GM23338 (cell line): ENCODE results near the gene KLHL26. TPM values are rescaled to one million over a fixed set of nuclear protein-coding genes. Genes with fewer than 3 reads are reported as not detected.

Experiments
- ATAC-seq: fragments of 200-7000 bp; cut with Tn5 transposase; 3 replicates; pipeline ENCODE4 v1.9.1; 2020
- DNase-seq: peaks from one replicate; pipeline ENCODE4 v3.0.0-alpha.2; 2015; ENCODE audit warnings: low spot score
- H2AFZ ChIP-seq: fragments of 200-600 bp; sonication (generic); 2 replicates; pipeline ENCODE4 v1.8.0; 2016; ENCODE audit warnings: antibody characterized with exemption, mild to moderate bottlenecking, moderate library complexity
- H3F3A ChIP-seq: fragments of 200-600 bp; sonication (generic); replicated peaks from 2 replicates; pipeline ENCODE4 v1.8.0; 2017; ENCODE audit warnings: antibody characterized with exemption, mixed run types, low read depth
- H3K27ac ChIP-seq: fragments of 200-600 bp; sonication (generic); 2 replicates; pipeline ENCODE4 v1.6.1; 2016; ENCODE audit warnings: low read depth
- H3K27me3 ChIP-seq: fragments of 200-600 bp; sonication (generic); 2 replicates; pipeline ENCODE4 v1.8.0; 2016; ENCODE audit warnings: mild to moderate bottlenecking, mixed run types, moderate library complexity; ENCODE audit not compliant: insufficient read depth
- H3K36me3 ChIP-seq: fragments of 200-600 bp; sonication (generic); 2 replicates; pipeline ENCODE4 v1.8.0; 2016; ENCODE audit warnings: mild to moderate bottlenecking; ENCODE audit not compliant: insufficient read depth
- H3K4me1 ChIP-seq: fragments of 200-600 bp; sonication (generic); 2 replicates; pipeline ENCODE4 v1.8.0; 2016; ENCODE audit warnings: mild to moderate bottlenecking, moderate library complexity; ENCODE audit not compliant: insufficient read depth
- H3K4me2 ChIP-seq: fragments of 200-600 bp; sonication (generic); 2 replicates; pipeline ENCODE4 v1.7.1; 2017; ENCODE audit warnings: mixed run types
- H3K4me3 ChIP-seq: fragments of 200-600 bp; sonication (generic); 2 replicates; pipeline ENCODE4 v1.6.1; 2016; ENCODE audit warnings: mixed run types
- H3K79me2 ChIP-seq: fragments of 200-600 bp; sonication (generic); replicated peaks from 2 replicates; pipeline ENCODE4 v1.8.0; 2017; ENCODE audit warnings: mild to moderate bottlenecking; ENCODE audit not compliant: insufficient read depth
- H3K9me2 ChIP-seq: fragments of 200-600 bp; sonication (generic); 2 replicates; pipeline ENCODE4 v1.8.0; 2017; ENCODE audit not compliant: insufficient read depth
- H4K20me1 ChIP-seq: fragments of 200-600 bp; sonication (generic); replicated peaks from 2 replicates; pipeline ENCODE4 v1.8.0; 2017; ENCODE audit warnings: mild to moderate bottlenecking; ENCODE audit not compliant: insufficient read depth
- H3K27ac Mint-ChIP-seq: 2 replicates; pipeline ENCODE4 v1.8.0; 2020; ENCODE audit warnings: inconsistent platforms, mild to moderate bottlenecking, moderate library complexity, mixed read lengths
- H3K27me3 Mint-ChIP-seq: 3 replicates; pipeline ENCODE4 v1.8.0; 2022; ENCODE audit warnings: low read depth, mild to moderate bottlenecking, moderate library complexity, mixed read lengths, inconsistent platforms; ENCODE audit not compliant: insufficient read depth, poor library complexity
- H3K36me3 Mint-ChIP-seq: 3 replicates; pipeline ENCODE4 v1.8.0; 2021; ENCODE audit warnings: low read depth, mild to moderate bottlenecking, inconsistent platforms, moderate library complexity, mixed read lengths
- H3K4me1 Mint-ChIP-seq: 3 replicates; pipeline ENCODE4 v1.8.0; 2020; ENCODE audit warnings: mild to moderate bottlenecking, inconsistent platforms, mixed read lengths
- H3K4me3 Mint-ChIP-seq: 3 replicates; pipeline ENCODE4 v1.8.0; 2021; ENCODE audit warnings: moderate library complexity, mild to moderate bottlenecking, inconsistent platforms, mixed read lengths
- H3K9me3 Mint-ChIP-seq: 3 replicates; pipeline ENCODE4 v1.8.0; 2020; ENCODE audit warnings: moderate library complexity, mild to moderate bottlenecking, inconsistent platforms, mixed read lengths
- CREB1 ChIP-seq: fragments of 250-450 bp; sonication (Bioruptor Pico); IDR thresholded peaks from 2 replicates; pipeline ENCODE4 v1.5.0; 2020; ENCODE audit warnings: low read depth, mild to moderate bottlenecking, moderate library complexity
- EZH2 ChIP-seq: fragments of 200-600 bp; sonication (generic); IDR thresholded peaks from one replicate; pipeline ENCODE4 v1.8.0; 2017; ENCODE audit warnings: antibody characterized with exemption, mild to moderate bottlenecking, low read depth; ENCODE audit not compliant: unreplicated experiment
- EZH2phosphoT487 ChIP-seq: fragments of 200-600 bp; sonication (generic); IDR thresholded peaks from one replicate; pipeline ENCODE4 v1.8.1; 2018; ENCODE audit warnings: antibody characterized with exemption; ENCODE audit not compliant: unreplicated experiment
- JUNB ChIP-seq: IDR thresholded peaks from one replicate; pipeline ENCODE4 v1.6.1; 2016; ENCODE audit warnings: antibody characterized with exemption; ENCODE audit not compliant: unreplicated experiment
- NANOG ChIP-seq: IDR thresholded peaks from 2 replicates; pipeline ENCODE4 v1.6.1; 2016; ENCODE audit warnings: antibody characterized with exemption, borderline replicate concordance
- POLR2AphosphoS5 ChIP-seq: IDR thresholded peaks from 2 replicates; pipeline ENCODE4 v1.6.1; 2016; ENCODE audit warnings: antibody characterized with exemption, low read depth
- STAT1 ChIP-seq: IDR thresholded peaks from one replicate; pipeline ENCODE4 v1.6.1; 2016; ENCODE audit warnings: antibody characterized with exemption; ENCODE audit not compliant: unreplicated experiment
- ZNF114 ChIP-seq: fragments of 250-450 bp; sonication (Bioruptor Pico); IDR thresholded peaks from 2 replicates; pipeline ENCODE4 v1.5.0; 2020; ENCODE audit warnings: mild to moderate bottlenecking, moderate library complexity
- ZNF331 ChIP-seq: fragments of 250-450 bp; sonication (Bioruptor Pico); IDR thresholded peaks from 2 replicates; pipeline ENCODE4 v1.5.0; 2020; ENCODE audit warnings: low read depth, mild to moderate bottlenecking, moderate library complexity
- polyA plus RNA-seq: library from polyadenylated mRNA; unstranded; fragments of >200 nt; fragmentation: Nextera tagmentation; extraction: Ambion mirVana; gene quantifications from 2 replicates; pipeline ENCODE4 v1.2.1, GENCODE V29; 2016
- total RNA-seq: library from RNA; depleted of rRNA; stranded (reverse); fragments of >200 nt; shearing (Covaris generic); gene quantifications from 2 replicates; pipeline ENCODE4 v1.2.3, GENCODE V29; 2014
- TF ChIP-seq, protein P1 (sequence below): IDR thresholded peaks from 2 replicates; pipeline ENCODE4 v1.6.1; 2016; ENCODE audit warnings: antibody characterized with exemption
- TF ChIP-seq, protein P2 (sequence below): IDR thresholded peaks from one replicate; pipeline ENCODE4 v1.6.1; 2018; ENCODE audit warnings: antibody characterized with exemption; ENCODE audit not compliant: unreplicated experiment
- TF ChIP-seq, protein P3 (sequence below): fragments of 250-450 bp; sonication (Bioruptor Pico); IDR thresholded peaks from 2 replicates; pipeline ENCODE4 v1.5.0; 2020; ENCODE audit warnings: mild to moderate bottlenecking, moderate library complexity
- TF ChIP-seq, protein P4 (sequence below), 2 experiments: fragments of 200-600 bp in 1 of 2; sonication (generic) in 1 of 2; conservative IDR thresholded peaks; 2 replicates each; pipeline versions ENCODE4 v1.5.1 to v1.6.1; 2016 to 2017; ENCODE audit warnings: antibody characterized with exemption in 2 of 2, low read depth in 2 of 2, mild to moderate bottlenecking in 2 of 2, moderate library complexity in 1 of 2

Gene KLHL26
- total and polyA plus RNA-seq, 2 experiments from 2014 or later: 3.6 to 11.2 TPM

DNA sequence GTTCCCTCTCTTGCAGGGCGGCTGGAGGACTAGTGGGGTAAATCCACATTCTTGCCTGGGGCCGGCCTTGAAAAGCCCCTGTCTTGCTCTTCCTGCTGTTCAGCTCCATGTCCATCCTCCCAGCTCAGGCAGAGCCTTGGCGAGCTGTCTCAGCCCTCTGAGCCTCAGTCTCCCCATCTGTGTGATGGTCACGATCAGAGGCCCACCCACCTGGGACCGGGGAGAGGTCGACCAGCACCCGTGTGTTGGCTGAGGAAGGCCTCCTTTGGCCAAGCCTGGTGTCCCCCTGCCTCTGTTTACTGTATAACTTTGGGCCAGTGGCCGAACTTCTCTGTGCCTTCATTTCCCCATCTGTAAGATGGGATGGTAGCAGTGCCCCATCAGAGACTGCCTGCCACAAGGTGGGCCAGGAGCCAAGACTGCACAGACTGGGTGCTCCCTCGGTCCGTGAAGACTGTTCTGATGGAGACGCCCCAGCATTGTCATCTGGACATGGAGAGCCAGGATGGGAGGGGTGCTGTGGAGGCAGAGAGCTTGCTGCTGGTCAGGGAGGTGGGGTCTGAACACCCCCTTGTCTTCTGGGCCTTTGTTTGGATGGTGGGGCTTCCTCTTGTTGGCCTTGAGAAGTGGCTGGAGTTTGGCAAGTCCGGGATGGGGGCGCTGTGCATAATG lies 18.5 kb downstream of the KLHL26 start:
- DNase-seq (no peak), ATAC-seq (no peak)
- H3K4me1 Mint-ChIP-seq: peaks cover 42% of the 10 kb centered on the region

More for the DNA sequence above, 18.5 kb downstream of the KLHL26 start:
- H3K36me3 Mint-ChIP-seq: no peaks in the 10 kb centered on the region; the same call in 2 of the 3 replicates
- H3K79me2 ChIP-seq: no peaks in the 10 kb centered on the region
- H3K36me3 ChIP-seq: no peaks in the 10 kb centered on the region
- H3K4me3 ChIP-seq: no peak overlapping the region
- H3K27me3 Mint-ChIP-seq: peaks cover 16% of the 10 kb centered on the region
- TF ChIP-seq, protein P1, sequence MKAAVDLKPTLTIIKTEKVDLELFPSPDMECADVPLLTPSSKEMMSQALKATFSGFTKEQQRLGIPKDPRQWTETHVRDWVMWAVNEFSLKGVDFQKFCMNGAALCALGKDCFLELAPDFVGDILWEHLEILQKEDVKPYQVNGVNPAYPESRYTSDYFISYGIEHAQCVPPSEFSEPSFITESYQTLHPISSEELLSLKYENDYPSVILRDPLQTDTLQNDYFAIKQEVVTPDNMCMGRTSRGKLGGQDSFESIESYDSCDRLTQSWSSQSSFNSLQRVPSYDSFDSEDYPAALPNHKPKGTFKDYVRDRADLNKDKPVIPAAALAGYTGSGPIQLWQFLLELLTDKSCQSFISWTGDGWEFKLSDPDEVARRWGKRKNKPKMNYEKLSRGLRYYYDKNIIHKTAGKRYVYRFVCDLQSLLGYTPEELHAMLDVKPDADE: no peak
- no peak for TF ChIP-seq STAT1
- TF ChIP-seq, protein P2, sequence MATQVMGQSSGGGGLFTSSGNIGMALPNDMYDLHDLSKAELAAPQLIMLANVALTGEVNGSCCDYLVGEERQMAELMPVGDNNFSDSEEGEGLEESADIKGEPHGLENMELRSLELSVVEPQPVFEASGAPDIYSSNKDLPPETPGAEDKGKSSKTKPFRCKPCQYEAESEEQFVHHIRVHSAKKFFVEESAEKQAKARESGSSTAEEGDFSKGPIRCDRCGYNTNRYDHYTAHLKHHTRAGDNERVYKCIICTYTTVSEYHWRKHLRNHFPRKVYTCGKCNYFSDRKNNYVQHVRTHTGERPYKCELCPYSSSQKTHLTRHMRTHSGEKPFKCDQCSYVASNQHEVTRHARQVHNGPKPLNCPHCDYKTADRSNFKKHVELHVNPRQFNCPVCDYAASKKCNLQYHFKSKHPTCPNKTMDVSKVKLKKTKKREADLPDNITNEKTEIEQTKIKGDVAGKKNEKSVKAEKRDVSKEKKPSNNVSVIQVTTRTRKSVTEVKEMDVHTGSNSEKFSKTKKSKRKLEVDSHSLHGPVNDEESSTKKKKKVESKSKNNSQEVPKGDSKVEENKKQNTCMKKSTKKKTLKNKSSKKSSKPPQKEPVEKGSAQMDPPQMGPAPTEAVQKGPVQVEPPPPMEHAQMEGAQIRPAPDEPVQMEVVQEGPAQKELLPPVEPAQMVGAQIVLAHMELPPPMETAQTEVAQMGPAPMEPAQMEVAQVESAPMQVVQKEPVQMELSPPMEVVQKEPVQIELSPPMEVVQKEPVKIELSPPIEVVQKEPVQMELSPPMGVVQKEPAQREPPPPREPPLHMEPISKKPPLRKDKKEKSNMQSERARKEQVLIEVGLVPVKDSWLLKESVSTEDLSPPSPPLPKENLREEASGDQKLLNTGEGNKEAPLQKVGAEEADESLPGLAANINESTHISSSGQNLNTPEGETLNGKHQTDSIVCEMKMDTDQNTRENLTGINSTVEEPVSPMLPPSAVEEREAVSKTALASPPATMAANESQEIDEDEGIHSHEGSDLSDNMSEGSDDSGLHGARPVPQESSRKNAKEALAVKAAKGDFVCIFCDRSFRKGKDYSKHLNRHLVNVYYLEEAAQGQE: no peak
- TF ChIP-seq NANOG: no peak
- TF ChIP-seq, protein P3, sequence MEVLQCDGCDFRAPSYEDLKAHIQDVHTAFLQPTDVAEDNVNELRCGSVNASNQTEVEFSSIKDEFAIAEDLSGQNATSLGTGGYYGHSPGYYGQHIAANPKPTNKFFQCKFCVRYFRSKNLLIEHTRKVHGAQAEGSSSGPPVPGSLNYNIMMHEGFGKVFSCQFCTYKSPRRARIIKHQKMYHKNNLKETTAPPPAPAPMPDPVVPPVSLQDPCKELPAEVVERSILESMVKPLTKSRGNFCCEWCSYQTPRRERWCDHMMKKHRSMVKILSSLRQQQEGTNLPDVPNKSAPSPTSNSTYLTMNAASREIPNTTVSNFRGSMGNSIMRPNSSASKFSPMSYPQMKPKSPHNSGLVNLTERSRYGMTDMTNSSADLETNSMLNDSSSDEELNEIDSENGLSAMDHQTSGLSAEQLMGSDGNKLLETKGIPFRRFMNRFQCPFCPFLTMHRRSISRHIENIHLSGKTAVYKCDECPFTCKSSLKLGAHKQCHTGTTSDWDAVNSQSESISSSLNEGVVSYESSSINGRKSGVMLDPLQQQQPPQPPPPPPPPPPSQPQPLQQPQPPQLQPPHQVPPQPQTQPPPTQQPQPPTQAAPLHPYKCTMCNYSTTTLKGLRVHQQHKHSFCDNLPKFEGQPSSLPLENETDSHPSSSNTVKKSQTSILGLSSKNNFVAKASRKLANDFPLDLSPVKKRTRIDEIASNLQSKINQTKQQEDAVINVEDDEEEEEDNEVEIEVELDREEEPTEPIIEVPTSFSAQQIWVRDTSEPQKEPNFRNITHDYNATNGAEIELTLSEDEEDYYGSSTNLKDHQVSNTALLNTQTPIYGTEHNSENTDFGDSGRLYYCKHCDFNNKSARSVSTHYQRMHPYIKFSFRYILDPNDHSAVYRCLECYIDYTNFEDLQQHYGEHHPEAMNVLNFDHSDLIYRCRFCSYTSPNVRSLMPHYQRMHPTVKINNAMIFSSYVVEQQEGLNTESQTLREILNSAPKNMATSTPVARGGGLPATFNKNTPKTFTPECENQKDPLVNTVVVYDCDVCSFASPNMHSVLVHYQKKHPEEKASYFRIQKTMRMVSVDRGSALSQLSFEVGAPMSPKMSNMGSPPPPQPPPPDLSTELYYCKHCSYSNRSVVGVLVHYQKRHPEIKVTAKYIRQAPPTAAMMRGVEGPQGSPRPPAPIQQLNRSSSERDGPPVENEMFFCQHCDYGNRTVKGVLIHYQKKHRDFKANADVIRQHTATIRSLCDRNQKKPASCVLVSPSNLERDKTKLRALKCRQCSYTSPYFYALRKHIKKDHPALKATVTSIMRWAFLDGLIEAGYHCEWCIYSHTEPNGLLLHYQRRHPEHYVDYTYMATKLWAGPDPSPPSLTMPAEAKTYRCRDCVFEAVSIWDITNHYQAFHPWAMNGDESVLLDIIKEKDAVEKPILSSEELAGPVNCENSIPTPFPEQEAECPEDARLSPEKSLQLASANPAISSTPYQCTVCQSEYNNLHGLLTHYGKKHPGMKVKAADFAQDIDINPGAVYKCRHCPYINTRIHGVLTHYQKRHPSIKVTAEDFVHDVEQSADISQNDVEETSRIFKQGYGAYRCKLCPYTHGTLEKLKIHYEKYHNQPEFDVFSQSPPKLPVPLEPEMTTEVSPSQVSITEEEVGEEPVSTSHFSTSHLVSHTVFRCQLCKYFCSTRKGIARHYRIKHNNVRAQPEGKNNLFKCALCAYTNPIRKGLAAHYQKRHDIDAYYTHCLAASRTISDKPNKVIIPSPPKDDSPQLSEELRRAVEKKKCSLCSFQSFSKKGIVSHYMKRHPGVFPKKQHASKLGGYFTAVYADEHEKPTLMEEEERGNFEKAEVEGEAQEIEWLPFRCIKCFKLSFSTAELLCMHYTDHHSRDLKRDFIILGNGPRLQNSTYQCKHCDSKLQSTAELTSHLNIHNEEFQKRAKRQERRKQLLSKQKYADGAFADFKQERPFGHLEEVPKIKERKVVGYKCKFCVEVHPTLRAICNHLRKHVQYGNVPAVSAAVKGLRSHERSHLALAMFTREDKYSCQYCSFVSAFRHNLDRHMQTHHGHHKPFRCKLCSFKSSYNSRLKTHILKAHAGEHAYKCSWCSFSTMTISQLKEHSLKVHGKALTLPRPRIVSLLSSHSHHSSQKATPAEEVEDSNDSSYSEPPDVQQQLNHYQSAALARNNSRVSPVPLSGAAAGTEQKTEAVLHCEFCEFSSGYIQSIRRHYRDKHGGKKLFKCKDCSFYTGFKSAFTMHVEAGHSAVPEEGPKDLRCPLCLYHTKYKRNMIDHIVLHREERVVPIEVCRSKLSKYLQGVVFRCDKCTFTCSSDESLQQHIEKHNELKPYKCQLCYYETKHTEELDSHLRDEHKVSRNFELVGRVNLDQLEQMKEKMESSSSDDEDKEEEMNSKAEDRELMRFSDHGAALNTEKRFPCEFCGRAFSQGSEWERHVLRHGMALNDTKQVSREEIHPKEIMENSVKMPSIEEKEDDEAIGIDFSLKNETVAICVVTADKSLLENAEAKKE: no peak
- no peak for TF ChIP-seq ZNF331
- no peak for TF ChIP-seq ZNF114 (CRISPR knock-in tag)
- TF ChIP-seq JUNB: no peak
- TF ChIP-seq, protein P4, sequence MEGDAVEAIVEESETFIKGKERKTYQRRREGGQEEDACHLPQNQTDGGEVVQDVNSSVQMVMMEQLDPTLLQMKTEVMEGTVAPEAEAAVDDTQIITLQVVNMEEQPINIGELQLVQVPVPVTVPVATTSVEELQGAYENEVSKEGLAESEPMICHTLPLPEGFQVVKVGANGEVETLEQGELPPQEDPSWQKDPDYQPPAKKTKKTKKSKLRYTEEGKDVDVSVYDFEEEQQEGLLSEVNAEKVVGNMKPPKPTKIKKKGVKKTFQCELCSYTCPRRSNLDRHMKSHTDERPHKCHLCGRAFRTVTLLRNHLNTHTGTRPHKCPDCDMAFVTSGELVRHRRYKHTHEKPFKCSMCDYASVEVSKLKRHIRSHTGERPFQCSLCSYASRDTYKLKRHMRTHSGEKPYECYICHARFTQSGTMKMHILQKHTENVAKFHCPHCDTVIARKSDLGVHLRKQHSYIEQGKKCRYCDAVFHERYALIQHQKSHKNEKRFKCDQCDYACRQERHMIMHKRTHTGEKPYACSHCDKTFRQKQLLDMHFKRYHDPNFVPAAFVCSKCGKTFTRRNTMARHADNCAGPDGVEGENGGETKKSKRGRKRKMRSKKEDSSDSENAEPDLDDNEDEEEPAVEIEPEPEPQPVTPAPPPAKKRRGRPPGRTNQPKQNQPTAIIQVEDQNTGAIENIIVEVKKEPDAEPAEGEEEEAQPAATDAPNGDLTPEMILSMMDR (conservative IDR thresholded peaks at IDR 0.05; ENCODE audit: low read depth in 2 of 2): no peak; a peak in 1 of 4 replicates
- TF ChIP-seq POLR2AphosphoS5: no peak
- TF ChIP-seq EZH2: no peak
- TF ChIP-seq EZH2phosphoT487: no peak
- TF ChIP-seq CREB1 (CRISPR knock-in tag): no peak
- 0 out of 2 replicates have a peak, but pooled peaks cover 6% of the 10 kb centered on the region for H3K9me2 ChIP-seq
- H3F3A ChIP-seq: 0 out of 2 replicates have a peak, but pooled peaks cover 8% of the 10 kb centered on the region
- no peaks in the 10 kb centered on the region; the same call in 1 of the 2 replicates for H4K20me1 ChIP-seq
- H3K4me1 ChIP-seq: 0 out of 2 replicates have a peak, but pooled peaks cover 4% of the 10 kb centered on the region
- H3K4me3 Mint-ChIP-seq: no peak overlapping the region
- H3K4me2 ChIP-seq: no peak overlapping the region
- no peak overlapping the region for H3K27ac Mint-ChIP-seq
- H3K27ac ChIP-seq: no peak overlapping the region
- H3K27me3 ChIP-seq: no peaks in the 10 kb centered on the region
- H3K9me3 Mint-ChIP-seq: no peaks in the 10 kb centered on the region; the same call in 2 of the 3 replicates
- no peak overlapping the region for H2AFZ ChIP-seq
